HepG2 (cell line): ENCODE measurements around the gene FECH. TPM values are rescaled to one million over a fixed set of nuclear protein-coding genes. Genes with fewer than 3 reads are reported as not detected.
A peak's percentile ranks its signal among the peaks of the same experiment; 100 is the strongest.

Experiments used
- ATF1 ChIP-seq: IDR thresholded peaks from 2 replicates; pipeline ENCODE4 v1.6.1; 2016; ENCODE audit warnings: mild to moderate bottlenecking, control low read depth
- BCLAF1 ChIP-seq: fragments of 450-650 bp; IDR thresholded peaks from 2 replicates; pipeline ENCODE4 v1.6.1; 2017; ENCODE audit warnings: mild to moderate bottlenecking
- CERS6 ChIP-seq: sonication (generic); formaldehyde crosslinking; IDR thresholded peaks from 2 replicates; pipeline ENCODE4 v1.5.0; 2020; ENCODE audit warnings: missing genetic modification reagents
- CHD4 ChIP-seq: fragments of 200-600 bp; sonication (generic); IDR thresholded peaks from 2 replicates; pipeline ENCODE4 v1.7.0; 2017; ENCODE audit warnings: mild to moderate bottlenecking, low read length, borderline replicate concordance
- EEA1 ChIP-seq: sonication (generic); formaldehyde crosslinking; IDR thresholded peaks from 2 replicates; pipeline ENCODE4 v1.5.1; 2020; ENCODE audit warnings: mild to moderate bottlenecking, missing genetic modification reagents, borderline replicate concordance
- FOSL1 ChIP-seq: sonication (generic); formaldehyde crosslinking; IDR thresholded peaks from 2 replicates; pipeline ENCODE4 v1.9.0; 2021; ENCODE audit warnings: missing genetic modification reagents, borderline replicate concordance
- GABPB1 ChIP-seq: IDR thresholded peaks from 2 replicates; pipeline ENCODE4 v1.6.1; 2016; ENCODE audit warnings: mild to moderate bottlenecking, missing genetic modification reagents, moderate library complexity, missing compliant biosample characterization
- HOXA3 ChIP-seq: sonication (generic); formaldehyde crosslinking; IDR thresholded peaks from 2 replicates; pipeline ENCODE4 v1.5.0; 2020; ENCODE audit warnings: missing genetic modification reagents
- IKZF5 ChIP-seq: IDR thresholded peaks from 2 replicates; pipeline ENCODE4 v1.6.1; 2018; ENCODE audit warnings: missing genetic modification reagents, mild to moderate bottlenecking, missing compliant biosample characterization
- NFKBIZ ChIP-seq: IDR thresholded peaks from 2 replicates; pipeline ENCODE4 v1.6.1; 2018; ENCODE audit warnings: missing genetic modification reagents, missing compliant biosample characterization
- SOX6 ChIP-seq, 2 experiments: fragments of 450-650 bp in 1 of 2; sonication (generic) in 1 of 2; formaldehyde crosslinking in 1 of 2; IDR thresholded peaks; 2 replicates each; pipeline versions ENCODE4 v1.4.0 to v1.6.1; 2017 to 2020; ENCODE audit warnings: antibody characterized with exemption in 1 of 2, mild to moderate bottlenecking in 1 of 2, missing genetic modification reagents in 1 of 2
- TRAFD1 ChIP-seq: sonication (generic); formaldehyde crosslinking; IDR thresholded peaks from 2 replicates; pipeline ENCODE4 v1.5.1; 2020; ENCODE audit warnings: missing genetic modification reagents, mild to moderate bottlenecking, borderline replicate concordance
- TSC22D2 ChIP-seq: sonication (generic); formaldehyde crosslinking; IDR thresholded peaks from 2 replicates; pipeline ENCODE4 v1.5.1; 2020; ENCODE audit warnings: missing genetic modification reagents, mild to moderate bottlenecking, borderline replicate concordance
- WIZ ChIP-seq: sonication (generic); formaldehyde crosslinking; IDR thresholded peaks from 2 replicates; pipeline ENCODE4 v1.5.1; 2020; ENCODE audit warnings: mild to moderate bottlenecking, missing genetic modification reagents
- YEATS2 ChIP-seq: sonication (generic); formaldehyde crosslinking; IDR thresholded peaks from 2 replicates; pipeline ENCODE4 v1.4.0; 2020; ENCODE audit warnings: missing genetic modification reagents, borderline replicate concordance
- ZBTB42 ChIP-seq: sonication (generic); formaldehyde crosslinking; IDR thresholded peaks from 2 replicates; pipeline ENCODE4 v1.5.0; 2020; ENCODE audit warnings: mild to moderate bottlenecking, missing genetic modification reagents
- ZFY ChIP-seq: sonication (generic); formaldehyde crosslinking; IDR thresholded peaks from 2 replicates; pipeline ENCODE4 v1.4.0; 2020; ENCODE audit warnings: missing genetic modification reagents
- ZNF329 ChIP-seq: sonication (generic); formaldehyde crosslinking; IDR thresholded peaks from 2 replicates; pipeline ENCODE4 v1.9.0; 2021; ENCODE audit warnings: low read depth, mild to moderate bottlenecking, missing genetic modification reagents
- ZNF577 ChIP-seq: sonication (generic); formaldehyde crosslinking; IDR thresholded peaks from 2 replicates; pipeline ENCODE4 v1.4.0; 2020; ENCODE audit warnings: mild to moderate bottlenecking, low read depth, missing genetic modification reagents, borderline replicate concordance
- ZNF598 ChIP-seq: sonication (generic); formaldehyde crosslinking; IDR thresholded peaks from 2 replicates; pipeline ENCODE4 v1.5.1; 2020; ENCODE audit warnings: mild to moderate bottlenecking, missing genetic modification reagents, borderline replicate concordance
- ZNF678 ChIP-seq: sonication (generic); formaldehyde crosslinking; IDR thresholded peaks from 2 replicates; pipeline ENCODE4 v1.4.0; 2020; ENCODE audit warnings: mild to moderate bottlenecking, missing genetic modification reagents
- ZNF83 ChIP-seq: sonication (generic); formaldehyde crosslinking; IDR thresholded peaks from 2 replicates; pipeline ENCODE4 v1.4.0; 2020; ENCODE audit warnings: missing genetic modification reagents, mild to moderate bottlenecking, borderline replicate concordance
- ZNF839 ChIP-seq: sonication (generic); formaldehyde crosslinking; IDR thresholded peaks from 2 replicates; pipeline ENCODE4 v1.4.0; 2020; ENCODE audit warnings: missing genetic modification reagents, mild to moderate bottlenecking, borderline replicate concordance
- polyA plus RNA-seq, 8 experiments: library from polyadenylated mRNA; depleted of rRNA in 3 of 8; stranded (reverse) in 7 of 8; unstranded in 1 of 8; fragments of >200 nt; fragmentation: Illumina TruSeq in 4 of 8; extraction: Trizol in 4 of 8; gene quantifications; 2 replicates each; pipeline versions ENCODE4 v1.2.1 to v1.2.3, GENCODE V29; 2011 to 2016; ENCODE audit warnings: low read depth in 4 of 8, missing spikeins in 1 of 8, mixed read lengths in 1 of 8; ENCODE audit not compliant: insufficient read depth in 1 of 8
- total RNA-seq, 5 experiments: library from RNA; depleted of rRNA; stranded (reverse); fragments of >200 nt; fragmentation: Illumina TruSeq; extraction: Trizol; gene quantifications; 2 replicates each; pipeline ENCODE4 v1.2.3, GENCODE V29; 2016; ENCODE audit warnings: low read depth in 1 of 5

FECH gene
- total and polyA plus RNA-seq, 2 of the 13 experiments (the other 11 are each of a cell fraction or from before 2014, with no cell fraction given) = 14.7 to 21.9 TPM

GRCh38 chr18:57586251-57587049 is at the start of gene FECH (continued):
- TF ChIP-seq IKZF5 (CRISPR knock-in tag) = no peak
- no peak for TF ChIP-seq ATF1 (CRISPR knock-in tag)
- TF ChIP-seq ZNF329 (CRISPR knock-in tag) = no peak
- TF ChIP-seq ZNF598 (CRISPR knock-in tag) = 0 out of 2 replicates have a peak, but pooled peaks have one; percentile 61
- no peak for TF ChIP-seq ZBTB42 (CRISPR knock-in tag)
- TF ChIP-seq YEATS2 = no peak
- TF ChIP-seq TSC22D2 (CRISPR knock-in tag) = no peak
- peak; percentile 53; the same call in 1 of the 2 replicates for TF ChIP-seq GABPB1
- no peak for TF ChIP-seq CERS6 (CRISPR knock-in tag)
- TF ChIP-seq ZNF678 (CRISPR knock-in tag) = no peak
- TF ChIP-seq ZFY (CRISPR knock-in tag) = peak; percentile 89
- no peak for TF ChIP-seq BCLAF1
- TF ChIP-seq WIZ = no peak
- peak; percentile 50 for TF ChIP-seq HOXA3
- TF ChIP-seq NFKBIZ (CRISPR knock-in tag) = no peak
- no peak for TF ChIP-seq CHD4
- peak; percentile 54; the same call in 1 of the 2 replicates for TF ChIP-seq EEA1 (CRISPR knock-in tag)
- TF ChIP-seq ZNF577 = no peak
- no peak for TF ChIP-seq SOX6 (IDR thresholded peaks at IDR 0.05)
- TF ChIP-seq SOX6 (CRISPR knock-in tag; IDR thresholded peaks at IDR 0.05) = no peak
- TF ChIP-seq TRAFD1 = no peak
- TF ChIP-seq ZNF839 (CRISPR knock-in tag) = peak; percentile 36; the same call in 1 of the 2 replicates
- no peak for TF ChIP-seq FOSL1
- no peak for TF ChIP-seq ZNF83 (CRISPR knock-in tag)
